ENCODE results near the gene CHD2.
"Not testable (repeated sequence)": the region's sequence is repeated elsewhere in the genome, so short reads cannot be mapped to it uniquely, and the experiment has no call there.

Gene CHD2

GRCh38 chr15:92899948-92900730, at the start of gene CHD2:
Gene CHD2, plus strand, starts transcription at chr15:92900324. Its CDS starts 914 bp downstream, at chr15:92901238.
- DNase-seq = peak; percentile 74

GRCh38 chr15:92853222-92853621, 46.9 kb upstream of the CHD2 start:
- no peak for DNase-seq

- no peak for DNase-seq
Observed at GRCh38 chr15:92861742-92862141, 38.4 kb upstream of the CHD2 start.

- no peak for DNase-seq
Observed at GRCh38 chr15:92864127-92864814, 35.9 kb upstream of the CHD2 start.

GRCh38 chr15:92869263-92869940, 30.7 kb upstream of the CHD2 start:
- DNase-seq = no peak

- no peak for DNase-seq
Observed at GRCh38 chr15:92870010-92870591, 30.0 kb upstream of the CHD2 start.

- not testable (repeated sequence) for DNase-seq
Observed at GRCh38 chr15:92872967-92873366, 27.2 kb upstream of the CHD2 start.

- no peak for DNase-seq
Observed at GRCh38 chr15:92877000-92877399, 23.1 kb upstream of the CHD2 start.

- no peak for DNase-seq
Observed at GRCh38 chr15:92877416-92877815, 22.7 kb upstream of the CHD2 start.

GRCh38 chr15:92878593-92879053, 21.5 kb upstream of the CHD2 start:
- DNase-seq = no peak

- no peak for DNase-seq
Observed at GRCh38 chr15:92879949-92880725, 20.0 kb upstream of the CHD2 start.

- no peak for DNase-seq
Observed at GRCh38 chr15:92880796-92881195, 19.3 kb upstream of the CHD2 start.

GRCh38 chr15:92881211-92881754, 18.8 kb upstream of the CHD2 start:
- no peak for DNase-seq

GRCh38 chr15:92881802-92882696, 18.1 kb upstream of the CHD2 start:
- peak; percentile 99 for DNase-seq

- DNase-seq = no peak
Observed at GRCh38 chr15:92882697-92883162, 17.4 kb upstream of the CHD2 start.

GRCh38 chr15:92883163-92883875, 16.8 kb upstream of the CHD2 start:
- DNase-seq = peak; percentile 44

GRCh38 chr15:92883876-92884435, 16.2 kb upstream of the CHD2 start:
- no peak for DNase-seq

GRCh38 chr15:92884436-92885223, 15.5 kb upstream of the CHD2 start:
- no peak for DNase-seq

All from CD4-positive, alpha-beta T cell treated with Interferon gamma for 1 hour (primary cell).